Measurements from ENCODE around the gene KRT2.

The KRT2 gene

GRCh38 chr12:52602552-52602951 lies 49.5 kb downstream of the KRT2 start:
- H3K4me3 ChIP-seq (ENCODE audit: low read length), result no peak overlapping the region
- TF ChIP-seq, protein P1, sequence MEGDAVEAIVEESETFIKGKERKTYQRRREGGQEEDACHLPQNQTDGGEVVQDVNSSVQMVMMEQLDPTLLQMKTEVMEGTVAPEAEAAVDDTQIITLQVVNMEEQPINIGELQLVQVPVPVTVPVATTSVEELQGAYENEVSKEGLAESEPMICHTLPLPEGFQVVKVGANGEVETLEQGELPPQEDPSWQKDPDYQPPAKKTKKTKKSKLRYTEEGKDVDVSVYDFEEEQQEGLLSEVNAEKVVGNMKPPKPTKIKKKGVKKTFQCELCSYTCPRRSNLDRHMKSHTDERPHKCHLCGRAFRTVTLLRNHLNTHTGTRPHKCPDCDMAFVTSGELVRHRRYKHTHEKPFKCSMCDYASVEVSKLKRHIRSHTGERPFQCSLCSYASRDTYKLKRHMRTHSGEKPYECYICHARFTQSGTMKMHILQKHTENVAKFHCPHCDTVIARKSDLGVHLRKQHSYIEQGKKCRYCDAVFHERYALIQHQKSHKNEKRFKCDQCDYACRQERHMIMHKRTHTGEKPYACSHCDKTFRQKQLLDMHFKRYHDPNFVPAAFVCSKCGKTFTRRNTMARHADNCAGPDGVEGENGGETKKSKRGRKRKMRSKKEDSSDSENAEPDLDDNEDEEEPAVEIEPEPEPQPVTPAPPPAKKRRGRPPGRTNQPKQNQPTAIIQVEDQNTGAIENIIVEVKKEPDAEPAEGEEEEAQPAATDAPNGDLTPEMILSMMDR (conservative IDR thresholded peaks at IDR 0.05; ENCODE audit: low read depth, low read length), result no peak
- no peak for DNase-seq (ENCODE audit: low read depth)

DNA sequence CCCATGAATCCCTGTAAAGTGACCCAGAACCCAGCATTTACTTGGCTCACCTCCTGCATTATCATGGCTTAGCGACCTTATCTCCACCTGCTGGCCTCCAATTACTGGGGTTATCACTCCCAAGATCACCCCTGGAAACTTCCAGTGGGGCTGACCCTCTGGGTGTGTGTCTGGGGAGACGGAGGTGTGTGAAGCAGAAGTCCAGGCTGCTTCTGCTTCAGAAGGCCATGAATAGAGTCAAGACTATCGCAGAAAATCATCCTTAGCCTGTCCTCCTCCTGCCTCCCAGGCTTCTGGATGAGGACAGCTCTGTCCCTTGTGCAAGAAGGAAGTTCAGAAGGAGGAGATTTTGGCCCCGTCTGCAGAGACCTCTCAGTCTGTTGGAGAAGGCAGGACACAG lies 50.3 kb downstream of the KRT2 start:
- no peak for DNase-seq (ENCODE audit: low read depth)
- TF ChIP-seq, protein P1 (conservative IDR thresholded peaks at IDR 0.05; ENCODE audit: low read depth, low read length), result no peak
- H3K4me3 ChIP-seq (ENCODE audit: low read length), result no peak overlapping the region

- no peak within 1 kb of the TSS for H3K4me3 ChIP-seq (ENCODE audit: low read length)
- TF ChIP-seq, protein P1 (conservative IDR thresholded peaks at IDR 0.05; ENCODE audit: low read depth, low read length), result no peak
- no peak for DNase-seq (ENCODE audit: low read depth)
Observed at GRCh38 chr12:52600941-52601481, 51.0 kb downstream of the KRT2 start, which contains the start of gene KRT72. TSS of gene KRT72 (minus strand) at chr12:52601463. CDS start at chr12:52601452, 11 bp downstream.

GRCh38 chr12:52600475-52600874 lies 51.5 kb downstream of the KRT2 start:
- TF ChIP-seq, protein P1 (conservative IDR thresholded peaks at IDR 0.05; ENCODE audit: low read depth, low read length), result no peak
- no peak for DNase-seq (ENCODE audit: low read depth)
- no peak overlapping the region for H3K4me3 ChIP-seq (ENCODE audit: low read length)

DNA sequence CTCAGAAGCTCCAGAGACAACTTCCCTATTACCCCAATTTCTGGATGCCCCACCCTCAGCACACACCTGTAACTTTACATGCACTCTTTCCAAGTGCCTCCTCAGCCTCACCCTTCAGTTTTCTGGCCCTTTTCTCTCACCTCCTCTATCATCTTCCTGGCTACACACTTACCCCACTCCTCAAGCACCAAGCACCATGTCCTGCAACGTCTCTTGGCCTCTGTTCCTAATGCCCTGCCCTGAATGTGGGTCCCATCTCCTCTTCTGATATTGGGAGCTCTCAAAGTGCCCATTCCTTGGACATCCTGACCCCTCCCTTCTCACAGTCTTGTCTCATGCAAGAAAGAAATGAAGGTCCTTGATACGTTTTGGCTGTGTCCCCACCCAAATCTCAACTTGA lies 51.9 kb downstream of the KRT2 start:
- H3K4me3 ChIP-seq (ENCODE audit: low read length), result no peak overlapping the region
- DNase-seq (ENCODE audit: low read depth), result no peak
- TF ChIP-seq, protein P1 (conservative IDR thresholded peaks at IDR 0.05; ENCODE audit: low read depth, low read length), result no peak

DNA sequence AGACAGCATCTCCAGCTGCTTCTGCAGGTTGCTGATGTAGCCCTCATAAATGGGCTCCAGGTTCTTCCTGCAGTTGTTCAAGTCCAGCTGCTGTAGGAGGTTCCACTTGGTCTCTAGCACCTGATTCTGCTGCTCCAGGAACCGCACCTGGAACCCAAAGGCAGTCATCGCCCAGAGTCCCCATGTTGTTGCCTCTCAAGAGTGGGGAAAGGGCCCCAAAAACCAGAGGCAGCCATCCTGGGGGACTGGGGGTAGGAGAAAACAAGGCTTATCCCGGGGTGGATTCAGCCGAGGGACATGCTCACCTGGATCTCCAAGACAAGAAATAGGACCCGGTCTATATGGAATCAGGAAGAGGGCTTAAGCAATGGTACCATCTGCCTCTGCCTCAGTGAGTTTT lies 53.0 kb downstream of the KRT2 start:
- TF ChIP-seq, protein P1 (conservative IDR thresholded peaks at IDR 0.05; ENCODE audit: low read depth, low read length), result no peak
- no peak overlapping the region for H3K4me3 ChIP-seq (ENCODE audit: low read length)
- DNase-seq (ENCODE audit: low read depth), result no peak

Data from retinal pigment epithelial cell (primary cell).